Muscle of arm (tissue), 14 donors: ENCODE data around the gene PLN. TPM values are rescaled to one million over a fixed set of nuclear protein-coding genes. Genes with fewer than 3 reads are reported as not detected.

Experiments used
- DNase-seq: peaks from one replicate; pipeline ENCODE4 v3.0.0-alpha.2; 2013
- long read RNA-seq, 11 donors: transcript quantifications; one replicate each; lab custom pipeline, GENCODE V29; 2026
- polyA plus RNA-seq, 12 donors: library from polyadenylated mRNA; unstranded; fragments of 120-200 nt; gene quantifications; one replicate each; pipeline ENCODE4 v1.2.1, GENCODE V29; 2013; ENCODE audit not compliant: insufficient read length in 12 of 12

Gene PLN
- 10 to 100 TPM in 2 of 12 donors, 1 to 10 TPM in 8, not detected in 2; 4.1 to 11.4 (median 7.1) TPM for polyA plus RNA-seq
- long read RNA-seq, donor 1, transcript PLN-201 (2 exons, 2,001 nt): major isoform, 17 of 17 reads
- long read RNA-seq, donor 1, partial matches to known transcripts: 0 of 17 reads
- long read RNA-seq, donor 1, other reads (novel, unspliced or antisense): 0 of 17 reads
- long read RNA-seq, donor 2, transcript PLN-201 (2 exons, 2,001 nt): major isoform, 6 of 6 reads
- long read RNA-seq, donor 2, partial matches to known transcripts: 0 of 6 reads
- long read RNA-seq, donor 2, other reads (novel, unspliced or antisense): 0 of 6 reads
- long read RNA-seq, donor 3, partial matches to known transcripts: 0 of 3 reads
- long read RNA-seq, donor 3, other reads (novel, unspliced or antisense): 0 of 3 reads
- long read RNA-seq, donor 4, partial matches to known transcripts: 0 of 2 reads
- long read RNA-seq, donor 4, other reads (novel, unspliced or antisense): 0 of 2 reads
- long read RNA-seq, donor 5, transcript PLN-201 (2 exons, 2,001 nt): major isoform, 9 of 9 reads
- long read RNA-seq, donor 5, partial matches to known transcripts: 0 of 9 reads
- long read RNA-seq, donor 5, other reads (novel, unspliced or antisense): 0 of 9 reads
- long read RNA-seq, donor 6, partial matches to known transcripts: 0 of 4 reads
- long read RNA-seq, donor 6, other reads (novel, unspliced or antisense): 0 of 4 reads
- long read RNA-seq, donor 7, partial matches to known transcripts: 0 of 2 reads
- long read RNA-seq, donor 7, other reads (novel, unspliced or antisense): 0 of 2 reads
- long read RNA-seq, donor 8, transcript PLN-201 (2 exons, 2,001 nt): major isoform, 7 of 7 reads
- long read RNA-seq, donor 8, partial matches to known transcripts: 0 of 7 reads
- long read RNA-seq, donor 8, other reads (novel, unspliced or antisense): 0 of 7 reads
- long read RNA-seq, donor 9, partial matches to known transcripts: 0 of 1 reads
- long read RNA-seq, donor 9, other reads (novel, unspliced or antisense): 0 of 1 reads
- long read RNA-seq, donor 10, transcript PLN-201 (2 exons, 2,001 nt): major isoform, 6 of 6 reads
- long read RNA-seq, donor 10, partial matches to known transcripts: 0 of 6 reads
- long read RNA-seq, donor 10, other reads (novel, unspliced or antisense): 0 of 6 reads
- long read RNA-seq, donor 11, partial matches to known transcripts: 0 of 4 reads
- long read RNA-seq, donor 11, other reads (novel, unspliced or antisense): 0 of 4 reads

GRCh38 chr6:118548136-118548535 is at the start of gene PLN:
Gene PLN, plus strand, starts transcription at chr6:118548296. Its CDS starts 10,626 bp downstream, at chr6:118558922.
- DNase-seq: no peak

GRCh38 chr6:118500130-118501015 is 47.7 kb upstream of the PLN start:
- DNase-seq: no peak

DNA sequence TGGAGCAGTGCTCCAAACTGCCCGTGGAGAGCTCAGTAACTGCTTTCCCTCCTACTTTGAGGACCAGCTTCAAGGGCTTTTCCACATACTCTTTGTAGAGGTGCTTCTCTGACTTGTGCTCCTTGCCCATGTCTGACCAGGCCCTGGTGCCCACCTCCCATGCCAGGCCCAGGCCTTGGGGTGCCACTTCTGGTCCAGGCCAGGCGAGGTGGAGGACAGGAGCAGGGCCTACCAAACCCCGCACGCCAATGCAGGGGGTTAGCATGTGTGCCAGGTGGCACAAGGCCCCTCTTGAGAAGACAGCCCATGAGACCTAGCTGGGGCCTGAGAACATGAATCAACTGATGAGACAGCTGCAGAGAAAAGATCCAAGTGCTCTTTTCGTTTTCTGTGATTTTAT is 47.0 kb upstream of the PLN start:
- DNase-seq: no peak

DNA sequence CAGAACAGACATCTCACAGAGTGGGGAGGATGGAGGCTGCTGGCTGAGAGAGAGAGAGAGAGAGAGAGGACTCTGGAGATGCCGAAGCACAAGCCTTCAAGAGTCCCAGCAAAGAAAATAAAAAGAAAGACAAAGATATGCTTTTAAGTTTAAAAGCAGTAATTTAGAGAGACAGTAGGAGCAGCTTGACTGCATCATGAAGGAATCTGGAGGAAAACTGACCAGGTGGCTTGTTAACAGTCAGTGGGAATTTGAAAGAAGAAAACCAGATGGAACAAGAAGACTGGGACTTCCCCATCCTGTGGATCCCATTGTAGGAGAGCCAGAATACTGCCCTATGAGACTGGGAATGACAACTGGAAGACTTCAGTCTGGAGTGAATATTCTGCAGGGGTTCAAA is 46.3 kb upstream of the PLN start:
- no peak for DNase-seq

- DNase-seq: no peak
Measured at GRCh38 chr6:118502169-118502568, 45.9 kb upstream of the PLN start.

- DNase-seq: no peak
Measured at GRCh38 chr6:118504611-118505010, 43.5 kb upstream of the PLN start.

DNA sequence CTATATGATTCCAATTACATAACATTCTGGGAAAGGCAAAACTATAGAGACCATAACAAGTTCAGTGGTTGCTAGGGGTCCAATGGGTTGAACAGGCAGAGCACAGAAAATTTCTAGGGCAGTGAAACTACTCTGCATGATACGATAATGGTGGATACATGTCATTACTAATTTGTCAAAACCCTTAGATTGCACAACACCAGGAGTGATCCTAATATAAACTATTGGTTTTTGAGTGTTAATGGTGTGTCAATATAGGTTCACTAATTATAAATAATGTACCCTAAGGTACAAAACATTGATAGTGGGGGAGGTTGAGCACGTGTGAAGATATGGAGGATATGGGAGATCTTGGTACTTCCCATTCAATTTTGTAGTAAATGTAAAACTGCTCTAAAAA is 42.4 kb upstream of the PLN start:
- DNase-seq: no peak

GRCh38 chr6:118506071-118506638 is 41.9 kb upstream of the PLN start:
- DNase-seq: no peak

- no peak for DNase-seq
Measured at GRCh38 chr6:118507636-118508035, 40.5 kb upstream of the PLN start.

DNA sequence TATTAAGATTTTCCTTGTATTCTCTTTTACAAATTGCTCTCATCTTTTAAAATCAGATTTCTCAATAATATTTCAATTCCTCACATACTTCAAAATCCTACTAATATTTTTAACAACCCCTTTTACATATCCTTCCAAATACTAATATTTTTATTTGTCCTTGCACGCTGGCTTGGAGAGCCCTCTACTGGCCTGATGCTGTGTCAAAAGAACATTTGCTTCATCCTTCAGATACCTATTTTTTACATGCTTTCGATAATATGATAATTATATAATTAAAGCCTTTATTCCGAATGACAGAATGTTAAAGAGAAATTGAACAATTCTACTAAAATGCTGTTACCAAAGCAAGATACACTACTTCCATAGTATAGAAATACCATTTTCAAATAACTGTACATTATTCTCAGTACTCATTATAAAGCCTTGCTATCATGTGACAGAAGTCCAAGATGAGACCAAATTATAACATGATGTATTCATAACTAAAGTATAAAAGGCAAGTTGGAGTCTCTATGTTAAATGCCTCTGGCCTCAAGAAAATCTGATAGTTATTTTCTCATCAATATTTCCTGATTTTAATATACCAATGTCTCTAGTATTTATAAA is 39.0 kb upstream of the PLN start:
- no peak for DNase-seq

GRCh38 chr6:118511930-118512715 is 36.0 kb upstream of the PLN start:
- DNase-seq: no peak

DNA sequence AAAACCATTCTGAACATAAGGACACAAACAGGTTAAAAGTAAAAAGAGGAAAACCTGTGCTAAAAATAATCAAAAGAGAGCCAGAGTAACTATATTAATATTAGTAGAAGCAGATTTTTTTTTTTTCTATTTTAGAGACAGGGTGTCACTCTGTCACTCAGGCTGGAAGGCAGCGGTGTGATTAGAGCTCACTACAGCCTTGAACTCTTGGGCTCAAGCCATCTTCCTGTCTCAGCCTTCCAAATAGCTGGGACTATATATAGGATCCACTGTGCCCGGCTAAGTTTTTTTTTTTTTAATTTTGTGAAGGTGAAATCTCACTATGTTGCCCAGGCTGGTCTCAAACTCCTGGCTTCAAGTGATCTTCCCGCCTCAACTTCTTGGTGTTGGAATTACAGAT is 33.4 kb upstream of the PLN start:
- DNase-seq: no peak

DNA sequence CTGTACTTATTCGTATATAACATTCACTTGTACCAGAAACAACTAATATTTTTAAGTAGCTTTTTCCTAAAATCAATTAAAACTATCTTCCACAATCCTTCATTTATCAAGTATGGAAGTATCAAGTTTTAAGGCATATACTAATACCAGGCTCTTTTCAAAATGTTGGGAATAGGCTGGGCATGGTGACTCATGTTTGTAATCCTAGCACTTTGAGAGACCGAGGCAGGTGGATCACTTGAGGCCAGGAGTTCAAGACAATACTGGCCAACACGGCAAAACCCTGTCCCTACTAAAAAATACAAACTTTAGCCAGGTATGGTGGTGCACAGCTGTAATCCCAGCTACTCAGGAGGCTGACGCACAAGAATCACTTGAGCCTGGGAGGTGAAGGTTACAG is 25.7 kb upstream of the PLN start:
- no peak for DNase-seq

DNA sequence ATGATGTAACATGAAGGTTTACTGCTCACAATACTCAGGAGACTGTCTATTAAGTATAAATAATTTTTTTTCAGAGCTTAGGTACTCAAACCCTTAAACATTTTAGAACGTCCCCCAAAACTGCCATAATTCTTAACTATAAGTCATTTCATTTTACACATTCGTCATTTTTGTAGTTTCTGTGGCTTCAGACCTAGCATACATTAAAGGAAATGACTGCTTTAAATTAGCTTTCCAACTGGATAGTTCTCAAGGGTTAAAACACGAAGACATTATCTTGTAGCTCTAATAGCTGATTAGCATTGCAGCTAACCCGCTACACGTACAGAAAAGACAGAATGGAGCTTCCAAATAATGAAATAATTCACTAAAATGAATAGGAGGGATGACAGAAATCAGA is 24.9 kb upstream of the PLN start:
- no peak for DNase-seq

- no peak for DNase-seq
Measured at GRCh38 chr6:118524686-118525085, 23.4 kb upstream of the PLN start.

DNA sequence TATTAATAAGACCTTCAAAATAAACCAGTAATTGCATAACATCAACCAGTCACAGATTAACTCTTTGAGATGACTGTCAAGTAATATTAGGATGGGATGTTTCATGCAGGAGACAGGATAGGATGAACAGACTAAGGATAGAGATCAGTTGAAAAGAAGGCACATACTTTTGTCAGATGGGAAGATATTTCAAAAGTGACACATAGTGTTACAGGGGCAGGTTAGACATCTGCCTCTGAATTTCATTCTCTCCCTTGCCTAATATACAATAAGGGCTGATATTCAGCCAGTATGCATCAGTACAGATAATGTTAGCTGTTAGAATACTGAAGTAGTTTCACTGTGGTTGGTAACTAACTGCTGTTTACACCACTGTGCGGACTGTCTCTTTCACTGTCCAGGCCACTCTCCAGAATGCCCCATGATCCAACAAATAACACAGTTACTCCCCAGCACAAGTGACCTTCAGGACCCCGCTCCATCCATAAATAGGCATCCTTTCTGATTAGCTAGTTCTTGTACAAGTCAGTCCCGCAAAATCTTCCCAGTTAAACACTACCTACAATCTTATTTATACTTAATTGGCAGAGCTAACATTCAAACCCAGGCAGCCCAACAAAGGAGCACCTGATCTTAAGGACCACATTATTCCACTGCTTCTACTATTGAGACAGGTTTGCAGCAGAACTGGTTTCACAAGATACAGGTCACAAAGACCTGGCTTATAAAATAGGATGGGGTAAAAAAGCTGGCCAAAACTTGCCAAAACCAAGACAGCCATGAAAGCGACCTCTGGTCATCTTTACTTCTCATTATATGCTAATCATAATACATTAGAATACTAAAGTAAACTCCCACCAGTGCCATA is 21.9 kb upstream of the PLN start:
- no peak for DNase-seq

DNA sequence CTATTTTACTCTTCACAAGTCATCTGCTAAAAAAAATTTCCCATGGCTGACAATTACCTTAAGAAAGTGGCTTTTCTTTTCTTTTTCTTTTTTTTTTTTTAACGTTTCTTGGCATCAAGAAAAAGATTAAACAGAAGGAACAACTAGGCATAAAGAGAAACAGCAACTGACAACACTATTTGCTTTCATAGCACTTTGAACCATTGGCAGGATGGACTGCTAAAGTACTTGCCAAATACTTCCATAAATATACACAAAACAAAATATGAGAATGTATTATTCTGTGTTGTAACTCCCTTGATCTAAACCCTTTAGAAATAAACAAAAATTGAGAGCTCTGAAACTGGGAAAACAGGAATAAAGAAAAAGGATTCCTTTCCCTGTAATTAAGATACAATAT is 20.0 kb upstream of the PLN start:
- DNase-seq: no peak

DNA sequence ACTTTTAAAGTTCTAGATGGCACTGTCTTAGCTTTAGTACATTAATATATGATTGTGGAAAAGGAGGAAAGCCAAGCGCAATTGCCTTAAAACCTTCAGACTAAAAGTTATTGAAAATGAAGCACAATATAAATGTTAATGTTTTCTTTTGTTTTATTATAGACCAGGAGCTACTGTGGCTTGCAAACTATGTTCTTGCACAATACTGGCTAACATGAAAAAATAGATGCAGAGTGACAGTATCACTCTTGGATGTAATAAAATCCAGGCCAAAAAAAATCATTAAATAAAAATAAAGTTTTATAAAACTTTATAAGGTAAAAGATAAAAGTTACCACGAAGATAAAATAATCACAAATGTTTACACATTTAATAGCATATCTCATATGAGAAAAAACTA is 18.3 kb upstream of the PLN start:
- no peak for DNase-seq
